DND-41 (cell line): ENCODE results near the gene DDX50.
"Not testable (repeated sequence)": the region's sequence is repeated elsewhere in the genome, so short reads cannot be mapped to it uniquely, and the experiment has no call there.

Source experiments
- ATAC-seq: fragments of 200-7000 bp; cut with Tn5 transposase; 3 replicates; pipeline ENCODE4 v1.9.1; 2021; ENCODE audit warnings: low read depth; ENCODE audit not compliant: insufficient read depth
- DNase-seq: peaks from one replicate; pipeline ENCODE4 v3.0.0-alpha.2; 2020
- H2AFZ ChIP-seq: 2 replicates; pipeline ENCODE4 v1.6.0; 2012; ENCODE audit warnings: low read depth, low read length
- H3K27ac ChIP-seq: 2 replicates; pipeline ENCODE4 v1.5.1; 2012; ENCODE audit warnings: low read length, inconsistent platforms
- H3K27me3 ChIP-seq: fragments of 200-600 bp; sonication (generic); 2 replicates; pipeline ENCODE4 v1.6.0; 2012; ENCODE audit warnings: low read length, mild to moderate bottlenecking, inconsistent platforms; ENCODE audit not compliant: insufficient read depth, poor library complexity
- H3K36me3 ChIP-seq: 2 replicates; pipeline ENCODE4 v1.5.1; 2012; ENCODE audit warnings: low read length, inconsistent platforms; ENCODE audit not compliant: insufficient read depth
- H3K4me1 ChIP-seq: 2 replicates; pipeline ENCODE4 v1.5.1; 2012; ENCODE audit warnings: mild to moderate bottlenecking, low read length; ENCODE audit not compliant: insufficient read depth
- H3K4me2 ChIP-seq: 2 replicates; pipeline ENCODE4 v1.6.0; 2012; ENCODE audit warnings: mild to moderate bottlenecking, moderate library complexity, low read length, inconsistent platforms; ENCODE audit not compliant: insufficient read depth
- H3K4me3 ChIP-seq, 2 experiments: fragments of 200-600 bp in 1 of 2; shearing (Covaris generic) in 1 of 2; 2 replicates each; pipeline ENCODE4 v1.5.1; 2012 to 2016; ENCODE audit warnings: inconsistent platforms in 2 of 2, low read length in 2 of 2, mild to moderate bottlenecking in 2 of 2, low read depth in 1 of 2, moderate library complexity in 1 of 2
- H3K79me2 ChIP-seq: 2 replicates; pipeline ENCODE4 v1.6.0; 2012; ENCODE audit warnings: low read length, inconsistent platforms; ENCODE audit not compliant: insufficient read depth
- H3K9ac ChIP-seq: 2 replicates; pipeline ENCODE4 v1.6.0; 2012; ENCODE audit warnings: low read depth, mild to moderate bottlenecking, inconsistent platforms, low read length, moderate library complexity
- H3K9me3 ChIP-seq: 2 replicates; pipeline ENCODE4 v1.5.1; 2012; ENCODE audit warnings: low read length, moderate library complexity, mild to moderate bottlenecking, inconsistent platforms; ENCODE audit not compliant: insufficient read depth, severe bottlenecking
- H4K20me1 ChIP-seq: 2 replicates; pipeline ENCODE4 v1.6.0; 2012; ENCODE audit warnings: low read length; ENCODE audit not compliant: insufficient read depth
- EZH2 ChIP-seq: IDR thresholded peaks from 3 replicates; pipeline ENCODE4 v1.6.1; 2012; ENCODE audit warnings: borderline replicate concordance, low read depth, mild to moderate bottlenecking, moderate library complexity, low read length, inconsistent platforms; ENCODE audit not compliant: severe bottlenecking
- TF ChIP-seq, protein P1 (sequence below): IDR thresholded peaks from 2 replicates; pipeline ENCODE4 v1.5.1; 2012; ENCODE audit warnings: borderline replicate concordance, low read length, moderate library complexity, mild to moderate bottlenecking; ENCODE audit not compliant: poor library complexity, severe bottlenecking; ENCODE audit errors: extremely low read depth

DDX50 gene

DNA sequence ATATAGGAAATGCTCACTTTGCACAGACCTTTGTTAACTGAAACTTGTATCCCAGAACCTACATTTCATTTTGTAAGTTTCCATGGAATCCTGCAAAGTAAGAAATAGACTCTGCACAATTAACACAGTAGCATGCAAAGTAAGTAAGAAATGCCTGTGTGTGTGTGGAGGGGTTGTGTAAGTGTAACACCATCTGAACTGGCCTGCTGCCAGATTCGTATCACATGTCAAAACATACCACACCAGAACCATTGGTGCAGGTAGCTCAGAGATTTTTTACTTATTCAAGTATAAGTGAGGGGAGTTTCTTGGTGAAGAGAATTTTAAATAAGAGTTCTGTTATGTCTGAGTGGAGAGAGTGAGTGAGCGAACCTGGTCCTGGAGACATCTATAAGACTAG lies 37.0 kb downstream of the DDX50 start:
- Histone ChIP-seq H3K9ac (no peak overlapping the region), H3K27ac (no peak overlapping the region), H3K27me3 (no peaks in the 10 kb centered on the region), H4K20me1 (peaks cover 3% of the 10 kb centered on the region; the same call in 1 of the 2 replicates), H3K4me2 (no peak overlapping the region), H3K79me2 (peaks cover 13% of the 10 kb centered on the region; the same call in 1 of the 2 replicates), H3K4me1 (no peaks in the 10 kb centered on the region), H3K4me3 (no peak overlapping the region), H2AFZ (no peak overlapping the region), H3K36me3 (peaks cover 86% of the 10 kb centered on the region), H3K9me3 (no peaks in the 10 kb centered on the region)
- TF ChIP-seq, protein P1, sequence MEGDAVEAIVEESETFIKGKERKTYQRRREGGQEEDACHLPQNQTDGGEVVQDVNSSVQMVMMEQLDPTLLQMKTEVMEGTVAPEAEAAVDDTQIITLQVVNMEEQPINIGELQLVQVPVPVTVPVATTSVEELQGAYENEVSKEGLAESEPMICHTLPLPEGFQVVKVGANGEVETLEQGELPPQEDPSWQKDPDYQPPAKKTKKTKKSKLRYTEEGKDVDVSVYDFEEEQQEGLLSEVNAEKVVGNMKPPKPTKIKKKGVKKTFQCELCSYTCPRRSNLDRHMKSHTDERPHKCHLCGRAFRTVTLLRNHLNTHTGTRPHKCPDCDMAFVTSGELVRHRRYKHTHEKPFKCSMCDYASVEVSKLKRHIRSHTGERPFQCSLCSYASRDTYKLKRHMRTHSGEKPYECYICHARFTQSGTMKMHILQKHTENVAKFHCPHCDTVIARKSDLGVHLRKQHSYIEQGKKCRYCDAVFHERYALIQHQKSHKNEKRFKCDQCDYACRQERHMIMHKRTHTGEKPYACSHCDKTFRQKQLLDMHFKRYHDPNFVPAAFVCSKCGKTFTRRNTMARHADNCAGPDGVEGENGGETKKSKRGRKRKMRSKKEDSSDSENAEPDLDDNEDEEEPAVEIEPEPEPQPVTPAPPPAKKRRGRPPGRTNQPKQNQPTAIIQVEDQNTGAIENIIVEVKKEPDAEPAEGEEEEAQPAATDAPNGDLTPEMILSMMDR, result no peak
- TF ChIP-seq EZH2, result no peak
- DNase-seq (no peak), ATAC-seq (no peak)

- TF ChIP-seq, protein P1, result no peak
- TF ChIP-seq EZH2, result no peak
- DNase-seq, result no peak
- peaks cover 3% of the 10 kb centered on the region; the same call in 1 of the 2 replicates for H4K20me1 ChIP-seq
- no peak overlapping the region for H2AFZ ChIP-seq
- H3K4me3 ChIP-seq, result no peak overlapping the region
- H3K9me3 ChIP-seq, result no peaks in the 10 kb centered on the region
- peaks cover 10% of the 10 kb centered on the region; the same call in 1 of the 2 replicates for H3K79me2 ChIP-seq
- no peak overlapping the region for H3K4me2 ChIP-seq
- no peak overlapping the region for H3K9ac ChIP-seq
- no peak overlapping the region for H3K27ac ChIP-seq
- H3K36me3 ChIP-seq, result peaks cover 90% of the 10 kb centered on the region
- ATAC-seq, result no peak
- H3K27me3 ChIP-seq, result no peaks in the 10 kb centered on the region
- no peaks in the 10 kb centered on the region for H3K4me1 ChIP-seq
Observed at GRCh38 chr10:68938884-68939283, 37.8 kb downstream of the DDX50 start.

DNA sequence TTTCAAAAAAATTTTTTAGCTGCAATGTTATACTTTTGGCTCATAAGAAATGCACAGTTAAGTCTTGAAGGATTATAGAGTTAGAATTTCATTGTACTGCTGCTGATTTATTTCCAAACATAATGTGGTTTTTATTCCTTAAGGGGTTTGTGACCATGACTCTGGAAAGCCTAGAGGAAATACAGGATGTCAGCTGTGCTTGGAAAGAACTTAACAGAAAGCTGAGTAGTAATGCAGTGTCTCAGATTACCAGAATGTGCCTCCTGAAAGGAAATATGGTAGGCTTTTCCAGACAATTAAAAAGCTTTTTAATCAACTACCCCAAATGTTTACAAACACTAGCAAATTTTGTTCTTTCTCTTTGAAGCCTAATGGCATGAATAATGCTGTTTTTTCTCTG lies 39.8 kb downstream of the DDX50 start:
- not testable (repeated sequence) for H3K27me3 ChIP-seq, ATAC-seq
- peaks cover 87% of the 10 kb centered on the region for H3K36me3 ChIP-seq

GRCh38 chr10:68950598-68950997 lies 49.5 kb downstream of the DDX50 start:
- no peak overlapping the region for H3K9ac ChIP-seq
- H2AFZ ChIP-seq, result no peak overlapping the region
- TF ChIP-seq, protein P1, result no peak
- TF ChIP-seq EZH2, result no peak
- ATAC-seq (no peak), DNase-seq (no peak)
- H3K36me3 ChIP-seq, result peaks cover 51% of the 10 kb centered on the region
- no peaks in the 10 kb centered on the region for H3K9me3 ChIP-seq
- peaks cover 7% of the 10 kb centered on the region for H3K4me1 ChIP-seq
- no peak overlapping the region for H3K4me2 ChIP-seq
- no peaks in the 10 kb centered on the region for H4K20me1 ChIP-seq
- H3K27ac ChIP-seq, result no peak overlapping the region
- no peak overlapping the region for H3K4me3 ChIP-seq
- H3K27me3 ChIP-seq, result no peaks in the 10 kb centered on the region
- H3K79me2 ChIP-seq, result peaks cover 8% of the 10 kb centered on the region

More for the DNA sequence above, 39.8 kb downstream of the DDX50 start:
- not testable (repeated sequence) for H3K79me2 ChIP-seq, H4K20me1 ChIP-seq, H3K4me2 ChIP-seq, H2AFZ ChIP-seq, DNase-seq, H3K9ac ChIP-seq, H3K27ac ChIP-seq, H3K4me1 ChIP-seq, H3K9me3 ChIP-seq, H3K4me3 ChIP-seq
